GM19395 (cell line): ENCODE data around the gene THEMIS.
A peak's percentile ranks its signal among the peaks of the same experiment; 100 is the strongest.
"Not testable (repeated sequence)": the region's sequence is repeated elsewhere in the genome, so short reads cannot be mapped to it uniquely, and the experiment has no call there.

Experiments used
- ATAC-seq: cut with Tn5 transposase; IDR thresholded peaks from one replicate; pipeline ENCODE4 v1.9.1; 2021; ENCODE audit warnings: mild to moderate bottlenecking, moderate library complexity; ENCODE audit not compliant: unreplicated experiment

The THEMIS gene

GRCh38 chr6:127900935-127901334 lies at the start of gene THEMIS:
Gene THEMIS, minus strand, starts transcription at chr6:127901058. Its CDS starts 126 bp downstream, at chr6:127900932.
- no peak for ATAC-seq

GRCh38 chr6:127949251-127949650 lies 48.4 kb upstream of the THEMIS start:
- ATAC-seq = no peak

DNA sequence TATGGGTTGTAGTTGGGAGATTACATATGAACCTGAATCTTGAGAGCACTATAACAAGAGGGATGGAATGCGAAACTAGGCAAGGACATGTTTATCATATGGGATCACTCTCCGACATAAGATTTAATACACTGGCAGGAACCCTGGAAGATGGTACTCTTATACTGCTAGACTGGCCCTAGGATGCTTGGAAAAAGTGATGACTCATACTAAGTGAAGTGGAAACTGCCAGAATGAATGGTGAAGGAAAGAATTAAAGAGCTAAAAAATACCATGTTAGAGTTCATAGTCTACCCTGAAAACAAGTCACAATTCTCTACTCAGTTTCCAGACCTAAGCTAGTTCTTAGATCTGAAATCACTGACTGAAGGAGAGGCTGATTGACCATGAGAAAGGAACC lies 45.5 kb upstream of the THEMIS start:
- ATAC-seq = no peak

DNA sequence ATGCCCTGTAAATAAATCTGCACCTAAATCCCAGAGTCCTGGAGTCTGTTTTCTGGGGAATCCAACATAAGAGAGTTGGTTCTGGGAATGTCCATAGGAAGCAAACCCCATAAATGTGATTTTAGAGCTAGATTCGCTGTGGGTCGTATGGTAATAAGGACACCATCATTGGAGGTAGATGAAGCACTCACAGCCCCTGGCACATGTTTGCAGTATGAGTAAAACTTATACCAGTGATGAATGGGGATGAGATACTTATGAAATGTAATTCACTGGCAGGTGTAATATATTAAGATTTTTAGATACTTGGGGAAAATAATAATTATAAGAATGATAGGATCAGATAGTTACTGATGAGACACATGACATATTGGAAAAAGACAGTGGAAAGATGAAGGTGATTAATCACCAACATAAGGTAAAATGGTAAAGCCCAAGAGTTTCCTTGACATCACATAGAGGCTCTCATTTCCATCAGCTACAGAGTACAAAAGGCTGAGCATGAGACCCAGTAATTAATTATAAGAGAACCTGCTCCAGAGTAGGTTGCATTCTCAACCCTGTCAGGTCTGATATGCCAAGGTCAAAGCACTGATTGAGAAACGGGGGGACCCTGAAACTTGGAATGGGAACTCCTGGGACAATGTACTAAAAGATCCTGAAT lies 44.7 kb upstream of the THEMIS start:
- ATAC-seq = no peak

DNA sequence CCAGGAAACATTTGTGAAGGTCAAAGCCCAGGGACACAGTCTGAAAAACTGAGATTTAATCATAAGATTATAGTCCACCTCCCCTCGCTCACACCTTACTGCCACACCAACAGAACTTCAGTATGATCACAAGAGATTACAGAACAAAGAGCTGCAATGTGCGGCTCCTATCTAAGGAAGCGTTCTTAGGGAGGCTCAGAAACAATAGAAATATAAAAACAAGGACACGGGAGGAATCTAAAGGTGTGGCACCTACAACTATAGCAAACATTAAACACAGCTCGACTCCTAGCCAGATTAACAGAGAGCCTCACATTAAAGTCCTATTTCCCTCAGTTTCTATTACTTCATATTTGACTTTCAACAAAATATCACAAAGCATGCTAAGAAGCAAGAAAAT lies 40.4 kb upstream of the THEMIS start:
- ATAC-seq = no peak

DNA sequence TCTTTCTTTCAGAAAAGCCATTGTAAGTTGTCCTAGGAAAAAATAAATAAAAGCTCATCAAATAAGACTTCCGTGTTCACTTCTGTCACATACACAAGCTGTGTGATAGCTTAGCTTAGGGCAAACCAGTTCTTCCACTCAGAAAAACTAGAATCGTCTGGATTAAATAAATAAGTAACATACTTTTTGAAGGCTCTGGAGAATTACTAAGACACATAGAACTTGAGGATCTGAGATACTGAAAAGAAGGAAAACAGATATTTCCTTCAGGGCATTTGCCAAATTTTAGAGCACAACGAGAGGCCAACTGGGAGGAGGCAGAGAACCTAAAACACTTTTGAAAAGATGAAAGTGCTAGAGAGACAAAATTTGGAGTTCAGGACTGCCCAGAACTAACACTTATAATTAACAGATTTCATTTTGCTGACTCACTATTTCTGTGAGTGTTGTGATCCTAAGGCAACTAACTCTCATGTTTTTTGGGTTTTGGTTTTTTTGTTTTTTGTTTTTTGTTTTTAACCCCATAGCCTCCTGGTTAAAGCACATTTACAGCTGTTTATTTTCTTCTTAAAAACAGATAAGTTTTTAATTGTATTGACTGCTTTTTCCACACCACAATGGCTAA lies 38.7 kb upstream of the THEMIS start:
- no peak for ATAC-seq

DNA sequence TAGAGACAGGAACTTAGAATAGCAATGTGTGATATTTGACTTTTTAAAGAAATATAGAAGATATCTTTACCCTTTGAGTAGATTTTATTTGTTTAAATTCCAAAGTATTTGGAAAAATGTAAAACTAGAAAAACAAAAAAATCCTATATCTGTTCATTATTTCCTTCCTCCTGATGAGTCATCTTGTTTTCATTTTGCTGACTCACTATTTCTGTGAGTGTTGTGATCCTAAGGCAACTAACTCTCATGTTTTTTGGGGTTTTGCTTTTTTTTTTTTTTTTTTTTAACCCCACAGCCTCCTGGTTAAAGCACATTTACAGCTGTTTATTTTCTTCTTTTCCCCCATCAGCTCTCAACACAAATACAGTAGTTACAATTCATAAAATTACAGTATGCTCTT lies 37.8 kb upstream of the THEMIS start:
- no peak for ATAC-seq

DNA sequence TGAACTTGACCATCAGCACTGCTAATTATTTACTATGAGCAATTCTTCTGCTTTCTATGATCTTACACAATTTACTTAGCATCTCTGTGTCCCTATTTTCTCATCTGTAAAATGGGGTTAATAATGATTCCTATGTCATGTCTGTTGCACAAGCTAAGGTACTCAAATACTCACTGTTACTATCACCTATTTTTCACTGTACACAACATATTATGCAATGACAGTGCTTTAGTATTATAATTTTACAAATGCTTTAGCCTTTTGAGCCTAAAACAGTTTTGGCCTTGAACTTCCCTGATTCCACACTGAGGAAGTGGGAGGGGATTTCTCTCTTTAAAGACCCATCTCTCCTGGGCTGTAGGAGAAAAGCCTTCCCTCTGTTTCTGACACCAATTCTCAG lies 36.9 kb upstream of the THEMIS start:
- no peak for ATAC-seq

DNA sequence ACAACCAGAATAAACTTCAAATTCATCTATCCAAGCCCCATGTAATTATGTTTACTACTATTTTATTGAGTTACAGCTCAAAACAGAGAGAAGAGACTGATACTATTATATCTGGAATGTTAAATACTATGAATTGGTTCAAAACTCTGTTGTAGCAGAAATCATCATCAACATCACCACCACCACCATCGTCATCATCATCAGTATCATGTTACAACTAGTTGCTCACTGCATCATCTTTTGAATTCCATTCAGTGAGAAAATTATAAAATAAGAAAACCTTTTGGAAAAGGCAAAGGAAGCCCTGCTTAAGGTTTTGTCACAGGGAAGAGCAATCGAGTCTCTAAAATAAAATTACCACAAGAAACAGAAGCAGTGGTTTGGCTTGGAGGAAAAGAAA lies 36.2 kb upstream of the THEMIS start:
- no peak for ATAC-seq

DNA sequence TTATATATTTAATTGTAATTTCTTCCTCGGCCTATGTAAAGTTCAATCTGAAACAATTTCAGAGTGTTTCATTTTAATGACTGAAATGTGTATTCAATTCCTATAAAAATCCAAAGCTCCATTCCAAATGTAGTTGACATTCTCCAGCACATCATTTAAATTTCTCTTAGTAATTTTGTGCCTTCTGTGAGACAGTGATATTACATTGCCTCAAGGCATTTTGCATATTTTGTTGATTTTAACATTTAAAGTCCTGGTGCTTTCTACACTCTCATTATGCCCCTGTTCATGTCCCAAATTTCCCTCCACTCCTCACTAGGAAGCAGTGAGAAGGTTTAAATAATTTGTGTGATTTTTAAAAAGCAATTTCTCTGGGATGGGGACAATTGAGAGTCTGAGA lies 34.1 kb upstream of the THEMIS start:
- ATAC-seq = no peak

GRCh38 chr6:127933852-127934840 lies 33.3 kb upstream of the THEMIS start:
- no peak for ATAC-seq

- no peak for ATAC-seq
Observed at GRCh38 chr6:127933137-127933536, 32.3 kb upstream of the THEMIS start.

- no peak for ATAC-seq
Observed at GRCh38 chr6:127932708-127933107, 31.9 kb upstream of the THEMIS start.

DNA sequence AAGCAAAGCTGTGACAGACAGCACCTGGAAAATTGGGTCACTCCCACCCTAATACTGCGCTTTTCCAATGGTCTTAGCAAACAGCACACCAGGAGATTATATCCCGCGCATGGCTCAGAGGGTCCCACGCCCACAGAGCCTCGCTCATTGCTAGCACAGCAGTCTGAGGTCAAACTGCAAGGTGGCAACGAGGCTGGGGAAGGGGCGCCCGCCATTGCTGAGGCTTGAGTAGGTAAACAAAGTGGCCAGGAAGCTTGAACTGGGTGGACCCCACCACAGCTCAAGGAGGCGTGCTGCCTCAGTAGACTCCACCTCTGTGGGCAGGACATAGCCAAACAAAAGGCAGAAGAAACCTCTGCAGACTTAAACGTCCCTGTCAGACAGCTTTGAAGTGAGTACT lies 25.6 kb upstream of the THEMIS start:
- not testable (repeated sequence) for ATAC-seq

DNA sequence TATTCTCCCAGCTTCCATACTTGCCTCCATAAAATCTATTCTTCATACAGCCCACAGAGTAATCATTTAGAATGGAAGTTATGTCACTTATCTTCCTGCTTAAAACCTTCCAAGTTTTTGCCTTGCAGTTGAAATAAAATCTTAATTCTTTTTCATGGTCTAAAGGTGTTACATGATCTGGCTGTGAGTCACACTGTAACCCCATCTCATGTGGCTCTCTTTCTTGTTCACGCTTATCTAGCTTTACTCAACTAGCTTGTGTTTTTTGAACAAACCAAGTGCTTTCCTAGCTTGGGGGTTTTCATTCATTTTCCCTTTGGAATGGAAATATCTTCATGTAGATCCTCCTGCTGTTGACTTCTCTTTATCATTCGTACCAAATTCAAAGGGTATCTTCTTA lies 23.6 kb upstream of the THEMIS start:
- peak; percentile 39 for ATAC-seq

DNA sequence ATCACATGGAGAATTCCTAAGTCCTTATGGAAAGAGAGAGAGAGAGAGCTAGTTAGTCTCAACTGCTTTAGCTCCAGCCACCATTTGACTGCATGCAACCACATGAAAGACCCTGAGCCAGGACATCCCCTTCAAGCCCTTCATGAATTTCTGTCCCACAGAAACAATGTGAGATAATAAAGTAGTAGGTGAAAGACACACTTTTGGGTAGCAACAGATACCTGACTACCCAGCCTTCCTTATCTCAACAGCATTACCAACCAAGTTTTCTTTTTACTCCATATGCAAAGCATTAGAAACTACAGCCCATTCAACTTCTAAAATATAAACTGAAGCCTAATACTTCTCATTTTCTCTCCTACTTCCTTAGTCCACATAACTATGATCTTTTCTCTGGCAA lies 23.2 kb upstream of the THEMIS start:
- ATAC-seq = peak; percentile 38

- no peak for ATAC-seq
Observed at GRCh38 chr6:127923135-127923534, 22.3 kb upstream of the THEMIS start.

GRCh38 chr6:127921982-127922381 lies 21.1 kb upstream of the THEMIS start:
- no peak for ATAC-seq

DNA sequence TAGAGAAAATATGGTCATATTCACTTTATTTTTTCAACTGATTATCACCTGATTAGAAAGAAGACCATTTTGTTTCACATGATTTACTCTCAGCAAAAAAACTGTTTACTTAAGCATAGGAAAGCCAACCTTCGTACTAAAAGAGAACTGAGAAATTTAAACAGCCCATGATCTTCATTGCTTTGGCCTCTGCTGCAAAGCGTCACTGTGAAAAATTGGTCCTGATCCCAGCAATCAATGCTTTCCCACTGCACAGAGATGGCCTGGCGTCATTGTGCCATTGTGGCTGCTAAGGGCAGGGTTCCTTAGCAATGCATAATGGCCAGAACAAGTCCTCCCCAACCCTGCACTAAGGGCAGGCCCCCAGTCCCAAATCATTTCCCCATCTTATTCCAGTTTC lies 19.9 kb upstream of the THEMIS start:
- ATAC-seq = no peak

GRCh38 chr6:127918506-127919427 lies 17.9 kb upstream of the THEMIS start:
- peak; percentile 70 for ATAC-seq

- ATAC-seq = no peak
Observed at GRCh38 chr6:127917766-127918165, 16.9 kb upstream of the THEMIS start.
